Activated CD4-positive, alpha-beta T cell treated with anti-CD3 and anti-CD28 coated beads for 48 hours (primary cell): ENCODE measurements around the gene TACO1.

ENCODE experiments used
- DNase-seq: peaks from one replicate; pipeline ENCODE4 v3.0.0-alpha.2; 2020

The TACO1 gene

GRCh38 chr17:63600569-63601438, at the start of gene TACO1:
Gene TACO1, plus strand, starts transcription at chr17:63600895. Its CDS starts 189 bp downstream, at chr17:63601084.
- peak; percentile 88 for DNase-seq

GRCh38 chr17:63552211-63552610, 48.5 kb upstream of the TACO1 start:
- no peak for DNase-seq

GRCh38 chr17:63555500-63556156, 45.1 kb upstream of the TACO1 start:
- no peak for DNase-seq

- DNase-seq = no peak
Observed at GRCh38 chr17:63557416-63557815, 43.3 kb upstream of the TACO1 start.

- DNase-seq = no peak
Observed at GRCh38 chr17:63558441-63558840, 42.3 kb upstream of the TACO1 start.

GRCh38 chr17:63561819-63562218, 38.9 kb upstream of the TACO1 start:
- DNase-seq = no peak

- no peak for DNase-seq
Observed at GRCh38 chr17:63563339-63563738, 37.4 kb upstream of the TACO1 start.

GRCh38 chr17:63564562-63564961, 36.1 kb upstream of the TACO1 start:
- DNase-seq = no peak

- DNase-seq = no peak
Observed at GRCh38 chr17:63567229-63567628, 33.5 kb upstream of the TACO1 start.

- no peak for DNase-seq
Observed at GRCh38 chr17:63568563-63568962, 32.1 kb upstream of the TACO1 start.

- no peak for DNase-seq
Observed at GRCh38 chr17:63571632-63572310, 28.9 kb upstream of the TACO1 start.

GRCh38 chr17:63573634-63574033, 27.1 kb upstream of the TACO1 start:
- no peak for DNase-seq

- no peak for DNase-seq
Observed at GRCh38 chr17:63578027-63578768, 22.5 kb upstream of the TACO1 start.

- no peak for DNase-seq
Observed at GRCh38 chr17:63578769-63579111, 22.0 kb upstream of the TACO1 start.

GRCh38 chr17:63579633-63580032, 21.1 kb upstream of the TACO1 start:
- DNase-seq = no peak

GRCh38 chr17:63587770-63588169, 12.9 kb upstream of the TACO1 start:
- DNase-seq = no peak

- no peak for DNase-seq
Observed at GRCh38 chr17:63588797-63589196, 11.9 kb upstream of the TACO1 start.

- no peak for DNase-seq
Observed at GRCh38 chr17:63589646-63590045, 11.0 kb upstream of the TACO1 start.

GRCh38 chr17:63592797-63593196, 7.9 kb upstream of the TACO1 start:
- DNase-seq = no peak

GRCh38 chr17:63595132-63595531, 5.6 kb upstream of the TACO1 start:
- no peak for DNase-seq

GRCh38 chr17:63596856-63597586, 3.7 kb upstream of the TACO1 start:
- DNase-seq = no peak

- DNase-seq = no peak
Observed at GRCh38 chr17:63598281-63598680, 2.4 kb upstream of the TACO1 start.
